MCF 10A (cell line): Measurements from ENCODE around the gene OSBPL3. TPM values are rescaled to one million over a fixed set of nuclear protein-coding genes. Genes with fewer than 3 reads are reported as not detected.

Source experiments
- BruUV-seq: library from RNA; stranded (reverse); fragments of 400-500 nt; replicated peaks from 2 replicates; lab custom pipeline; 2021; lab: Mats Ljungman, UMichigan
- CTCF ChIA-PET: fragments of 300-600 bp; sonication (Branson Sonifier 250); formaldehyde crosslinking; extraction: SDS; loops from one replicate; lab custom pipeline; 2021; ENCODE audit warnings: antibody characterized with exemption, inconsistent platforms; lab: Yijun Ruan, JAX
- POLR2A ChIA-PET: fragments of 300-600, 350-650 bp; sonication (Branson Sonifier 250); formaldehyde crosslinking; extraction: SDS; loops from one replicate; lab custom pipeline; 2020; ENCODE audit warnings: antibody characterized with exemption, inconsistent platforms; lab: Yijun Ruan, JAX
- DNase-seq: peaks from one replicate; pipeline ENCODE4 v3.0.0-alpha.2; 2018; ENCODE audit not compliant: unreplicated experiment
- H3K27ac Mint-ChIP-seq: one replicate; pipeline ENCODE4 v1.8.0; 2022; ENCODE audit warnings: mild to moderate bottlenecking, low read depth, mixed read lengths; ENCODE audit not compliant: unreplicated experiment
- H3K27me3 Mint-ChIP-seq: one replicate; pipeline ENCODE4 v1.8.0; 2022; ENCODE audit warnings: mixed read lengths; ENCODE audit not compliant: insufficient read depth, unreplicated experiment
- H3K36me3 Mint-ChIP-seq: one replicate; pipeline ENCODE4 v1.8.0; 2022; ENCODE audit warnings: mild to moderate bottlenecking, moderate library complexity, mixed read lengths; ENCODE audit not compliant: insufficient read depth, unreplicated experiment
- H3K4me1 Mint-ChIP-seq: one replicate; pipeline ENCODE4 v1.8.0; 2022; ENCODE audit warnings: mixed read lengths; ENCODE audit not compliant: insufficient read depth, unreplicated experiment
- H3K4me3 Mint-ChIP-seq: one replicate; pipeline ENCODE4 v1.8.0; 2022; ENCODE audit warnings: mild to moderate bottlenecking, moderate library complexity, mixed read lengths; ENCODE audit not compliant: unreplicated experiment
- H3K9me3 Mint-ChIP-seq: one replicate; pipeline ENCODE4 v1.8.0; 2022; ENCODE audit warnings: mixed read lengths; ENCODE audit not compliant: unreplicated experiment
- CTCF ChIP-seq: fragments of 200-600 bp; IDR thresholded peaks from one replicate; pipeline ENCODE4 v1.8.0; 2022; ENCODE audit warnings: antibody characterized with exemption, mild to moderate bottlenecking; ENCODE audit not compliant: unreplicated experiment
- intact Hi-C: fragments of 100-400 bp; cut with micrococcal nuclease; formaldehyde crosslinking; loops from 2 replicates; pipeline ENCODE4 v1.14.1; 2022
- total RNA-seq: library from RNA; stranded (reverse); gene quantifications from 2 replicates; pipeline ENCODE4 v1.2.3, GENCODE V29; 2022

The OSBPL3 gene
- total RNA-seq, 1 experiment from 2014 or later: 33.8 TPM

- no peak overlapping the region for H3K4me3 Mint-ChIP-seq
- H3K27me3 Mint-ChIP-seq: no peaks in the 10 kb centered on the region
- no peak overlapping the region for H3K27ac Mint-ChIP-seq
- intact Hi-C loops: no loop called here
- POLR2A ChIA-PET: interaction anchor here (0.9 to 1.4 kb wide), 4 partner anchors 12 to 83 kb away, joined by 3 to 9 read pairs (median 4); partner anchors contain the start of gene OSBPL3
- no TSS peak for BruUV-seq
- CTCF ChIA-PET: interaction anchor here (0.7 to 2.2 kb wide), 4 partner anchors 13 to 86 kb away, joined by 3 to 15 read pairs (median 4); partner anchors contain the start of gene OSBPL3
- no peak for TF ChIP-seq CTCF
- H3K9me3 Mint-ChIP-seq: no peaks in the 10 kb centered on the region
- H3K4me1 Mint-ChIP-seq: peaks cover 20% of the 10 kb centered on the region
- peaks cover 11% of the 10 kb centered on the region for H3K36me3 Mint-ChIP-seq
- no peak for DNase-seq
These were observed 83.9 kb downstream of the OSBPL3 start for GRCh38 chr7:24896031-24896501.

GRCh38 chr7:24894429-24895221 lies 85.4 kb downstream of the OSBPL3 start:
- TF ChIP-seq CTCF: peak; percentile 38
- H3K4me1 Mint-ChIP-seq: peaks cover 20% of the 10 kb centered on the region
- POLR2A ChIA-PET: interaction anchor here (0.9 to 1.5 kb wide), 4 partner anchors 11 to 84 kb away, joined by 3 to 9 read pairs (median 4); partner anchors contain the start of gene OSBPL3

GRCh38 chr7:24891311-24891735 lies 88.7 kb downstream of the OSBPL3 start:
- intact Hi-C loops: no loop called here
- BruUV-seq: TSS peak; percentile 28
- no peaks in the 10 kb centered on the region for H3K27me3 Mint-ChIP-seq
- H3K9me3 Mint-ChIP-seq: no peaks in the 10 kb centered on the region
- H3K4me3 Mint-ChIP-seq: no peak overlapping the region
- peaks cover 12% of the 10 kb centered on the region for H3K4me1 Mint-ChIP-seq
- no peak for TF ChIP-seq CTCF
- DNase-seq: no peak
- H3K27ac Mint-ChIP-seq: no peak overlapping the region
- ChIA-PET POLR2A (interaction anchor here (1.4 to 1.9 kb wide), 3 partner anchors 8 to 80 kb away, joined by 3 to 6 read pairs (median 5); no protein-coding TSS in a partner anchor), CTCF (interaction anchor here (0.5 to 2.3 kb wide), 5 partner anchors 8 to 179 kb away, joined by 3 to 12 read pairs (median 9); partner anchors contain the start of gene OSBPL3)
- peaks cover 28% of the 10 kb centered on the region for H3K36me3 Mint-ChIP-seq

More at GRCh38 chr7:24894429-24895221, 85.4 kb downstream of the OSBPL3 start:
- CTCF ChIA-PET: interaction anchor here (0.6 to 2.1 kb wide), 14 partner anchors 9 to 203 kb away, joined by 3 to 12 read pairs (median 4); partner anchors contain the start of gene OSBPL3
- intact Hi-C loops: loop anchor here (1.0 to 2.0 kb wide), 3 partner anchors 85 to 200 kb away; no protein-coding TSS in a partner anchor
- H3K9me3 Mint-ChIP-seq: no peaks in the 10 kb centered on the region
- no peaks in the 10 kb centered on the region for H3K27me3 Mint-ChIP-seq
- no peak overlapping the region for H3K4me3 Mint-ChIP-seq
- H3K27ac Mint-ChIP-seq: peak overlapping the region; percentile 7
- H3K36me3 Mint-ChIP-seq: peaks cover 19% of the 10 kb centered on the region
- peak; percentile 34 for DNase-seq
- no TSS peak for BruUV-seq

GRCh38 chr7:24889611-24890010 lies 90.4 kb downstream of the OSBPL3 start:
- BruUV-seq: no TSS peak
- no peak overlapping the region for H3K4me3 Mint-ChIP-seq
- intact Hi-C loops: no loop called here
- peaks cover 6% of the 10 kb centered on the region for H3K4me1 Mint-ChIP-seq
- H3K9me3 Mint-ChIP-seq: no peaks in the 10 kb centered on the region
- no peaks in the 10 kb centered on the region for H3K27me3 Mint-ChIP-seq
- no peak overlapping the region for H3K27ac Mint-ChIP-seq
- peaks cover 36% of the 10 kb centered on the region for H3K36me3 Mint-ChIP-seq
- CTCF ChIA-PET: interaction anchor here (0.6 to 1.2 kb wide), 4 partner anchors 90 to 1725 kb away, joined by 3 read pairs; partner anchors contain the start of gene OSBPL3
- no peak for TF ChIP-seq CTCF
- POLR2A ChIA-PET: interaction anchor here (0.7 to 0.9 kb wide), 2 partner anchors 12 to 18 kb away, joined by 3 read pairs; no protein-coding TSS in a partner anchor
- no peak for DNase-seq
